C4-2B (cell line): ENCODE results near the gene RBM20.
A peak's percentile ranks its signal among the peaks of the same experiment; 100 is the strongest.

ENCODE experiments used
- H3K27ac ChIP-seq: fragments of 450-650 bp; 2 replicates; pipeline ENCODE4 v1.5.1; 2017
- CTCF ChIP-seq: fragments of 450-650 bp; conservative IDR thresholded peaks from 2 replicates; pipeline ENCODE4 v1.5.1; 2017; ENCODE audit warnings: mild to moderate bottlenecking
- ZFX ChIP-seq: fragments of 450-650 bp; IDR thresholded peaks from 2 replicates; pipeline ENCODE4 v1.6.1; 2017

The RBM20 gene

GRCh38 chr10:110853921-110854605 lies 209.9 kb downstream of the RBM20 start:
- TF ChIP-seq ZFX (no peak), CTCF (no peak)

GRCh38 chr10:110857265-110858171 lies 213.4 kb downstream of the RBM20 start:
- TF ChIP-seq CTCF = no peak
- no peak for TF ChIP-seq ZFX
- peak overlapping the region; percentile 65 for H3K27ac ChIP-seq

More at GRCh38 chr10:110853921-110854605, 209.9 kb downstream of the RBM20 start:
- H3K27ac ChIP-seq = no peak overlapping the region

DNA sequence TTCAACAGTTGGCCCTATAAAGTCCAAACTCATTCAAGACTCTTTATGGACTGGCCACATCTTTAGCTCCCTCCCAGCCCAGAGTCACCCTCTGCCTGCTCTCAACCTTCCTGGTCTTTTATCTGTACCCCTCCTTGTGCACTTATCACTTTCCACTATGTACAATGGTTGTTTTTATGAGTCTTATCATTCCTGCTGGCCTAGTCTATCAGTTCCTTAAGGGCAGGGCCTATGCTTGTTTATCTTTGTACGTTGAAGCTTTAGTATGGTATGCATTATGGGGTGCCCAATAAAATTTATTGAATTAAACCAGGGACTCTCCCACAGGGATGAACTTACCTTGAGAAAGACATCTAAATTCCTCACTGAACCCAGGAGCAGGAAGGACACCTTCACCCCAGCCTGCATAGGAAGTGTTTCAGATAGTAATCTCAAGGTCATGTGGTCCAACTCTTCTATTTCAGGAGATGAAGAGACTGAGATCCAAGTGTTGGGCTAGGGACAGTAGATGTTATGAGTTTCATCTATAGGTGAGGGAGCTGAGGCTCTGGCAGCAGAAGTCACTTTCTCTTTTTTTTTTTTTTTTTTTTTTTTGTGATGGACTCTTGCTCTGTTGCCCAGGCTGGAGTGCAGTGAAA lies 214.3 kb downstream of the RBM20 start:
- TF ChIP-seq ZFX (no peak), CTCF (no peak)
- H3K27ac ChIP-seq = peak overlapping the region; percentile 65; the same call in 1 of the 2 replicates

DNA sequence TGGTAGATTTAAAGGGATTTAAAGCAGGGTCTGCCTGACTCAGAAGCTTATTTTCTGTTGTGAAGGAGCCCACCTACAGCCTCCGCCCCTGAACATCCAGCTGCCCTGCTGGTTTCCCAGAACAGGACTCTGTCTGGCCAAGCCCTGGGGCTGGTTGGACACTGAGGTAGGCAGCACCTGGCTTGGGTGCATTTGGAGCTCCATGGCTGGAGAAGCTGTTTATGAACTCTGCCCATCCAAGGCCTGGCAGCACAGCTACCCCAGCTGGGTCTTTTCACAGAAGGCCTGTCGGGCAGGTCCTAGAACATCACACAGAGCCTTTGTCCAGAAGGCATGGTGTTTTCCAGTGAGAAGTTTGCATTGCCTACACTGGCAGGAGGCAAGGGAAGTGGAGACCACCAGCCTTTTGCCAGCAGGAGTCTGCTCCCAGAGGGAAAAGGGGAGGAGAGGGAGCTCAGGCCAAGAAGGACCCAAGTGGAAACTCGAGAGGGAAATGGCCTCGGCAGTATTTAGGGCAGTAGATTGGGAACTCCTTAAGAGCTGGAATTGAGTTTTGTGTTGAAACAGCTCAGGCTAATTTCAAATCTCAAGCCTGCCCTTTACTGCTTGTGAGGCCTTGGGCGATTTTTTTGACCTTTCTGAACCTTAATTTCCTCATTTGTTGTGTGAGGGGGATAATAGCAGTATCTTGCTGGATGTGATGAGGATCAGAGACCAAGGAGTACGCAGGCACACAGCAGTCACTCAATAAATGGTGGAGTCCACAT lies 215.3 kb downstream of the RBM20 start:
- TF ChIP-seq CTCF (no peak), ZFX (no peak)
- H3K27ac ChIP-seq = peak overlapping the region; percentile 65; the same call in 1 of the 2 replicates

GRCh38 chr10:110859973-110860376 lies 215.8 kb downstream of the RBM20 start:
- H3K27ac ChIP-seq = no peak overlapping the region

More at GRCh38 chr10:110859973-110860376, 215.8 kb downstream of the RBM20 start:
- TF ChIP-seq CTCF (no peak), ZFX (no peak)
